CD4-positive, CD25-positive, alpha-beta regulatory T cell (primary cell): Measurements from ENCODE around the gene CAMK2A. TPM values are rescaled to one million over a fixed set of nuclear protein-coding genes. Genes with fewer than 3 reads are reported as not detected.

Experiments
- ATAC-seq, 2 donors: fragments of 150-1000 bp; cut with Tn5 transposase; one replicate each; pipeline ENCODE4 v1.10.0; 2021; ENCODE audit warnings: low read depth in 2 of 2, moderate number of reproducible peaks in 2 of 2, moderate library complexity in 1 of 2
- DNase-seq, 3 donors: peaks; one replicate each; pipeline versions ENCODE4 v3.0.0 to v3.0.0-alpha.2; 2012 to 2022; ENCODE audit warnings: mixed read lengths in 1 of 3
- H3K27ac ChIP-seq: one replicate; pipeline ENCODE4 v1.7.0; 2013; ENCODE audit warnings: mild to moderate bottlenecking, low read length; ENCODE audit not compliant: insufficient read depth, poor library complexity, severe bottlenecking
- H3K27me3 ChIP-seq: one replicate; pipeline ENCODE4 v1.7.0; 2013; ENCODE audit warnings: low read length; ENCODE audit not compliant: control insufficient read depth, insufficient read depth
- H3K36me3 ChIP-seq: one replicate; pipeline ENCODE4 v1.7.0; 2013; ENCODE audit warnings: mild to moderate bottlenecking, low read length, moderate library complexity; ENCODE audit not compliant: control insufficient read depth, insufficient read depth
- H3K4me1 ChIP-seq: 2 replicates; pipeline ENCODE4 v1.7.0; 2013; ENCODE audit warnings: mild to moderate bottlenecking, low read length; ENCODE audit not compliant: insufficient read depth, control insufficient read depth, poor library complexity, severe bottlenecking
- H3K4me3 ChIP-seq: one replicate; pipeline ENCODE4 v1.7.0; 2013; ENCODE audit warnings: low read depth, mild to moderate bottlenecking, low read length, moderate library complexity
- H3K9me3 ChIP-seq, 2 experiments: 1 replicate in 1 of 2; 2 replicates in 1 of 2; pipeline ENCODE4 v1.7.0; 2013; ENCODE audit warnings: low read length in 2 of 2, mild to moderate bottlenecking in 1 of 2, moderate library complexity in 1 of 2; ENCODE audit not compliant: control insufficient read depth in 2 of 2
- H3K27ac Mint-ChIP-seq, 3 donors: one replicate each; pipeline ENCODE4 v1.8.0; 2020 to 2022; ENCODE audit warnings: mild to moderate bottlenecking in 3 of 3, mixed read lengths in 3 of 3, moderate library complexity in 2 of 3
- H3K27me3 Mint-ChIP-seq: one replicate; pipeline ENCODE4 v1.8.0; 2022; ENCODE audit warnings: mild to moderate bottlenecking, mixed read lengths
- H3K36me3 Mint-ChIP-seq: one replicate; pipeline ENCODE4 v1.8.0; 2020; ENCODE audit warnings: mixed read lengths
- H3K4me1 Mint-ChIP-seq, 4 donors: one replicate each; pipeline ENCODE4 v1.8.0; 2020 to 2022; ENCODE audit warnings: mixed read lengths in 4 of 4, mild to moderate bottlenecking in 1 of 4
- H3K4me3 Mint-ChIP-seq, 4 donors: one replicate each; pipeline ENCODE4 v1.8.0; 2020 to 2022; ENCODE audit warnings: mild to moderate bottlenecking in 4 of 4, mixed read lengths in 4 of 4, moderate library complexity in 3 of 4
- H3K9me3 Mint-ChIP-seq, 7 donors: one replicate each; pipeline ENCODE4 v1.8.0; 2020 to 2022; ENCODE audit warnings: mixed read lengths in 7 of 7, mild to moderate bottlenecking in 3 of 7, moderate library complexity in 2 of 7
- polyA plus RNA-seq, 4 donors: library from polyadenylated mRNA; unstranded; fragments of 300-500 nt; fragmentation: Illumina TruSeq; gene quantifications; one replicate each; pipeline ENCODE4 v1.2.3, GENCODE V29; 2021
- total RNA-seq: library from RNA; stranded (reverse); gene quantifications from one replicate; pipeline ENCODE4 v1.2.3, GENCODE V29; 2022

Gene CAMK2A
- total and polyA plus RNA-seq, 5 donors from 2014 or later: not detected

- no peaks in the 10 kb centered on the region for H3K27me3 ChIP-seq
- H3K27me3 Mint-ChIP-seq: no peaks in the 10 kb centered on the region
- no peak overlapping the region for H3K4me3 ChIP-seq
- H3K4me1 Mint-ChIP-seq: no peaks in the 10 kb centered on the region
- H3K9me3 ChIP-seq: no peaks in the 10 kb centered on the region
- ATAC-seq: no peak
- no peaks in the 10 kb centered on the region for H3K36me3 Mint-ChIP-seq
- H3K4me3 Mint-ChIP-seq: no peak overlapping the region
- H3K27ac Mint-ChIP-seq: no peak overlapping the region
- no peak for DNase-seq
- H3K36me3 ChIP-seq: no peaks in the 10 kb centered on the region
- no peaks in the 10 kb centered on the region for H3K4me1 ChIP-seq
- no peaks in the 10 kb centered on the region for H3K9me3 Mint-ChIP-seq
- H3K27ac ChIP-seq: no peak overlapping the region
Observed at GRCh38 chr5:150246429-150246828, 43.1 kb downstream of the CAMK2A start.

DNA sequence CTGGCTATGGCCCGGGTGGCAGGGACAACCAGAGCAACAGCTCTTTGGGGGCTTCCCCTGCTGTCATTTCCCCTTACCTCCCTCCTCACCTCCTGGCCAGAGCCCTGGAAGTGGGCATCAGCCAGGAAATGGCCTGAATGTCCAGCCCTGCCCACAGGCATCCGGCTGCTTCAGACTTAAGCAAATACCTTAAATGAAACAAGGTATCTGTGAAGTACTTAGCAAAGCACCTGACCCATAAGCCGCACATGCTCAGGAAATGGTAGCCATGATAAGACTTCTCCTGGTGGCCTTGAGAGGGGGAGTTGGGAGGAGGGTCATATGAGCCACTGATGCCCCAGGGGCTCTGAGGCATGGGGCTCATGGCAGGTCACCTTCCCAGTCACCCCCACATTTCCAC, 43.8 kb downstream of the CAMK2A start:
- Mint-ChIP-seq H3K27ac (no peak overlapping the region), H3K27me3 (no peaks in the 10 kb centered on the region), H3K4me3 (no peak overlapping the region), H3K9me3 (no peaks in the 10 kb centered on the region), H3K4me1 (no peaks in the 10 kb centered on the region), H3K36me3 (no peaks in the 10 kb centered on the region)
- H3K4me1 ChIP-seq: no peaks in the 10 kb centered on the region
- DNase-seq (no peak), ATAC-seq (no peak)
- H3K4me3 ChIP-seq: no peak overlapping the region
- no peaks in the 10 kb centered on the region for H3K36me3 ChIP-seq
- H3K27ac ChIP-seq: no peak overlapping the region
- no peaks in the 10 kb centered on the region for H3K9me3 ChIP-seq
- H3K27me3 ChIP-seq: no peaks in the 10 kb centered on the region

DNA sequence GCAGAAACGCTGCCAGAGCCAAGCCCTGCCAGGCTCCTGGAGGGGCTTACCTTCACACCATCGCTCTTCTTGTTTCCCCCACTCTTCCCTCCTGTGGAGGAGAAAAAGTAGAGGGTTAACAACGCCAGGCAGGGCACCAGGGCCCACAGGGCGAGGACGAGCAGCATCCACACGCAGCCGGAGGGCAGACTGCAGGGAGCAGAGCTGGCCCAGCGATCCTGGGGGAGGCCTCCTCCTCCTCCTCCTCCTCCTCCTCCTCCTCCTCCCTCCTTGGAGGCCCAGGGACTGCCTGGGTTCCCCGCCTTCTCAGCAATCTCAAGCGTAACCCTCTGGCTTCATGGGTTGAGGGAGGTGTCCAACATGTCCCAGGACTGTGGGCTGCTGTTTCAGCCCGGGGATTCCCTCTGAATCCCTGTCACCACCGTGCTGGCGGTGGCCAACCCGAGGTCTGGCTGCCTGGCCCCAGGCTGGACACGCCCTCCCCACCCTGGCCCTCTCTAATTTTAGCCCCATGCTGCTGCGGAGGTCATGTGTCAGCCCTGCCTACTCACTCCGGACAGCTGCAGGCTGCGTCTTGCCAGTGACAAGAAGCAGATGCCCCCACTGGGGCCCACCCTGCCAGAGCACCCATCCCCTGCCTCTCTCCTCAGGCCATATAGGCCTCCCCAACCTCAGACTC, 44.3 kb downstream of the CAMK2A start:
- no peaks in the 10 kb centered on the region for H3K27me3 ChIP-seq
- no peak overlapping the region for H3K27ac Mint-ChIP-seq
- H3K9me3 ChIP-seq: no peaks in the 10 kb centered on the region
- no peaks in the 10 kb centered on the region for H3K27me3 Mint-ChIP-seq
- H3K4me1 ChIP-seq: no peaks in the 10 kb centered on the region
- no peak for ATAC-seq
- no peaks in the 10 kb centered on the region for H3K4me1 Mint-ChIP-seq
- H3K36me3 Mint-ChIP-seq: no peaks in the 10 kb centered on the region
- H3K4me3 ChIP-seq: no peak overlapping the region
- no peak overlapping the region for H3K27ac ChIP-seq
- no peak for DNase-seq
- H3K9me3 Mint-ChIP-seq: no peaks in the 10 kb centered on the region
- H3K4me3 Mint-ChIP-seq: no peak overlapping the region
- H3K36me3 ChIP-seq: no peaks in the 10 kb centered on the region

DNA sequence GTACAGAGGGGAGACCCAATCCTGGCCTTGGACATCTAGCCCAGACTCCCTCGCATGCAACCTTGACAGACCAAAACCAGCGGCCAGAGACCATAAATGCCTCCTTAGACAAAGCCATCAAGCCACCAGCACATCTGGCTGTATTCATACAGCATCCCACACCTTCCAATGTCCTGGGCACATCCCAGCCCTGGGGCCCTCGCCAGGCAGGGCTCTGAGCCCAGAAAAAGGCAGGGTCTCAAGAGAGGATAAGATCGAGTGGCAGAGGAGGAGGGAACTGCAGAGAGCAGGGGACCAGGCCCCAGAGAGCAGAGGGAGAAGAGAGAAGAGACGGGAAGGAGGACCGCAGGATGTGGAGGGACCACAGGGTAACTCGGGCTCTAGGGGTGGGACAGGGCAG, 45.4 kb downstream of the CAMK2A start:
- no peak overlapping the region for H3K27ac Mint-ChIP-seq

GRCh38 chr5:150243590-150243989, 46.0 kb downstream of the CAMK2A start:
- Mint-ChIP-seq H3K36me3 (no peaks in the 10 kb centered on the region), H3K4me3 (no peak overlapping the region), H3K27ac (no peak overlapping the region), H3K4me1 (no peaks in the 10 kb centered on the region), H3K9me3 (no peaks in the 10 kb centered on the region), H3K27me3 (no peaks in the 10 kb centered on the region)
- no peak overlapping the region for H3K4me3 ChIP-seq
- DNase-seq: no peak
- ATAC-seq: no peak
- no peaks in the 10 kb centered on the region for H3K9me3 ChIP-seq
- H3K4me1 ChIP-seq: no peaks in the 10 kb centered on the region
- H3K27ac ChIP-seq: no peak overlapping the region
- H3K36me3 ChIP-seq: no peaks in the 10 kb centered on the region
- no peaks in the 10 kb centered on the region for H3K27me3 ChIP-seq

More for the DNA sequence above, 45.4 kb downstream of the CAMK2A start:
- no peak overlapping the region for H3K4me3 ChIP-seq
- Mint-ChIP-seq H3K4me1 (no peaks in the 10 kb centered on the region), H3K4me3 (no peak overlapping the region), H3K36me3 (no peaks in the 10 kb centered on the region), H3K9me3 (no peaks in the 10 kb centered on the region), H3K27me3 (no peaks in the 10 kb centered on the region)
- H3K4me1 ChIP-seq: no peaks in the 10 kb centered on the region
- no peaks in the 10 kb centered on the region for H3K9me3 ChIP-seq
- DNase-seq (no peak), ATAC-seq (no peak)
- H3K27ac ChIP-seq: no peak overlapping the region
- H3K27me3 ChIP-seq: no peaks in the 10 kb centered on the region
- no peaks in the 10 kb centered on the region for H3K36me3 ChIP-seq

GRCh38 chr5:150242251-150242894, 47.2 kb downstream of the CAMK2A start:
- Mint-ChIP-seq H3K9me3 (no peaks in the 10 kb centered on the region), H3K4me1 (no peaks in the 10 kb centered on the region), H3K4me3 (no peak overlapping the region), H3K27me3 (peaks cover 4% of the 10 kb centered on the region), H3K36me3 (no peaks in the 10 kb centered on the region), H3K27ac (no peak overlapping the region)
- no peak overlapping the region for H3K27ac ChIP-seq
- H3K27me3 ChIP-seq: no peaks in the 10 kb centered on the region
- H3K4me3 ChIP-seq: no peak overlapping the region
- DNase-seq (no peak), ATAC-seq (no peak)
- H3K36me3 ChIP-seq: no peaks in the 10 kb centered on the region
- no peaks in the 10 kb centered on the region for H3K4me1 ChIP-seq
- no peaks in the 10 kb centered on the region for H3K9me3 ChIP-seq

GRCh38 chr5:150241298-150242160, 48.0 kb downstream of the CAMK2A start:
- H3K9me3 Mint-ChIP-seq: no peaks in the 10 kb centered on the region
- no peak for ATAC-seq
- Histone ChIP-seq H3K36me3 (no peaks in the 10 kb centered on the region), H3K4me3 (no peak overlapping the region), H3K4me1 (no peaks in the 10 kb centered on the region), H3K27ac (no peak overlapping the region), H3K27me3 (no peaks in the 10 kb centered on the region), H3K9me3 (no peaks in the 10 kb centered on the region)
- peaks cover 4% of the 10 kb centered on the region for H3K27me3 Mint-ChIP-seq
- no peaks in the 10 kb centered on the region for H3K36me3 Mint-ChIP-seq
- no peak overlapping the region for H3K4me3 Mint-ChIP-seq
- H3K4me1 Mint-ChIP-seq: no peaks in the 10 kb centered on the region
- no peak for DNase-seq
- H3K27ac Mint-ChIP-seq: no peak overlapping the region
